HFFc6 (cell line): Measurements from ENCODE around the gene WRAP53. TPM values are rescaled to one million over a fixed set of nuclear protein-coding genes. Genes with fewer than 3 reads are reported as not detected.

Experiments
- DNase-seq: peaks from one replicate; pipeline ENCODE4 v3.0.0-alpha.2; 2018
- H3K27ac Mint-ChIP-seq: 2 replicates; pipeline ENCODE4 v1.8.0; 2020; ENCODE audit warnings: mild to moderate bottlenecking, mixed read lengths
- H3K27me3 Mint-ChIP-seq: 2 replicates; pipeline ENCODE4 v1.8.0; 2021; ENCODE audit warnings: mild to moderate bottlenecking, moderate library complexity, mixed read lengths; ENCODE audit not compliant: insufficient read depth
- H3K36me3 Mint-ChIP-seq: 2 replicates; pipeline ENCODE4 v1.8.0; 2021; ENCODE audit warnings: low read depth, mixed read lengths
- H3K4me1 Mint-ChIP-seq: 2 replicates; pipeline ENCODE4 v1.8.0; 2020; ENCODE audit warnings: low read depth, mixed read lengths
- H3K4me3 Mint-ChIP-seq: 2 replicates; pipeline ENCODE4 v1.8.0; 2020; ENCODE audit warnings: mild to moderate bottlenecking, moderate library complexity, mixed read lengths
- H3K9me3 Mint-ChIP-seq: 2 replicates; pipeline ENCODE4 v1.8.0; 2020; ENCODE audit warnings: mild to moderate bottlenecking, mixed read lengths
- CTCF ChIP-seq: fragments of 200-600 bp; sonication (generic); IDR thresholded peaks from 2 replicates; pipeline ENCODE4 v1.5.0; 2021; ENCODE audit warnings: antibody characterized with exemption, mild to moderate bottlenecking
- total RNA-seq, 6 experiments: library from RNA; stranded (reverse); fragmentation: NEBNext Ultra II Directional; extraction: Animal tissue kit (Norgen Biotek cat#: 25700); gene quantifications; 2 replicates in 1 of 6; 3 replicates in 5 of 6; pipeline ENCODE4 v1.2.3, GENCODE V29; 2021

The WRAP53 gene
- total RNA-seq, 6 experiments from 2014 or later, result 8.6 to 18.2 (median 15.2) TPM

- Mint-ChIP-seq H3K36me3 (peaks cover 33% of the 10 kb centered on the region), H3K27ac (no peak overlapping the region), H3K9me3 (no peaks in the 10 kb centered on the region), H3K4me3 (no peak overlapping the region), H3K27me3 (no peaks in the 10 kb centered on the region; the same call in 1 of the 2 replicates), H3K4me1 (no peaks in the 10 kb centered on the region)
- no peak for TF ChIP-seq CTCF
- no peak for DNase-seq
These were observed 9.7 kb downstream of the WRAP53 start for GRCh38 chr17:7697828-7698588.

- Mint-ChIP-seq H3K27me3 (peaks cover 16% of the 10 kb centered on the region), H3K4me3 (no peak overlapping the region), H3K9me3 (no peaks in the 10 kb centered on the region), H3K36me3 (peaks cover 27% of the 10 kb centered on the region), H3K27ac (no peak overlapping the region), H3K4me1 (peaks cover 15% of the 10 kb centered on the region)
- no peak for TF ChIP-seq CTCF
- DNase-seq, result no peak
These were observed 12.2 kb downstream of the WRAP53 start for GRCh38 chr17:7700510-7700909.

GRCh38 chr17:7701681-7702080, 13.4 kb downstream of the WRAP53 start:
- no peaks in the 10 kb centered on the region for H3K9me3 Mint-ChIP-seq
- no peak overlapping the region for H3K27ac Mint-ChIP-seq
- H3K36me3 Mint-ChIP-seq, result peaks cover 15% of the 10 kb centered on the region
- peaks cover 19% of the 10 kb centered on the region for H3K4me1 Mint-ChIP-seq
- no peak overlapping the region for H3K4me3 Mint-ChIP-seq
- peaks cover 27% of the 10 kb centered on the region for H3K27me3 Mint-ChIP-seq
- no peak for TF ChIP-seq CTCF
- no peak for DNase-seq

GRCh38 chr17:7702776-7703175, 14.5 kb downstream of the WRAP53 start:
- no peak for DNase-seq
- Mint-ChIP-seq H3K4me3 (no peak overlapping the region), H3K9me3 (no peaks in the 10 kb centered on the region), H3K36me3 (peaks cover 14% of the 10 kb centered on the region), H3K27me3 (peaks cover 33% of the 10 kb centered on the region), H3K4me1 (peaks cover 19% of the 10 kb centered on the region), H3K27ac (no peak overlapping the region)
- TF ChIP-seq CTCF, result no peak

- Mint-ChIP-seq H3K9me3 (no peaks in the 10 kb centered on the region), H3K27ac (peak overlapping the region; percentile 79), H3K4me1 (peaks cover 19% of the 10 kb centered on the region), H3K36me3 (peaks cover 9% of the 10 kb centered on the region), H3K27me3 (peaks cover 35% of the 10 kb centered on the region), H3K4me3 (peak overlapping the region; percentile 73)
- TF ChIP-seq CTCF, result no peak
- DNase-seq, result no peak
These were observed 15.6 kb downstream of the WRAP53 start for GRCh38 chr17:7703584-7704479.
